HG02852 (cell line): ENCODE data around the gene UBXN11.
A peak's percentile ranks its signal among the peaks of the same experiment; 100 is the strongest.

Experiments used
- ATAC-seq: cut with Tn5 transposase; IDR thresholded peaks from one replicate; pipeline ENCODE4 v1.9.1; 2021; ENCODE audit warnings: mild to moderate bottlenecking, moderate library complexity; ENCODE audit not compliant: unreplicated experiment

The UBXN11 gene

GRCh38 chr1:26306290-26307229 is at the start of gene UBXN11:
TSS of gene UBXN11 (minus strand) at chr1:26306636. CDS start at chr1:26302883, 3,753 bp downstream.
- ATAC-seq: peak; percentile 98

DNA sequence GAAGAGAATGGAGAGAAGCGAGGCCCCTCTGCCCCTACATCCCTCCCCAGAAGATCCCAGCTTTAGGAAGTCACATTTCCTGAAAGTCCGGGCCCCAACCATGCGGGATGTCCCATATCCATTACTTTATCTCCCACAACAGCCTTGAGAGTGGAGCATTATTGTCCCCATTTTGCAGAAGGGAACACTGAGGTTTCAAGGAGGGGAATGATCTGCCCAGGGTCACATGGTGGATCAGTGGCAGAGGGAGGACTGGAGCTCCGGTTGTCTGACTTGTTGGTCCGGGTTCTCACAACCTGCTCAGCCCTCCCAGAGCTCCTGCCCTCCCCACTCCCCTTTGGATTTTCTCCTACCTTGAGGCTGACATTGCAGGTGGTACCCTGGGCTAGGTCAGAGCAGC is 49.7 kb upstream of the UBXN11 start:
- ATAC-seq: no peak

GRCh38 chr1:26354972-26355371 is 48.5 kb upstream of the UBXN11 start:
- no peak for ATAC-seq

GRCh38 chr1:26353976-26354820 is 47.8 kb upstream of the UBXN11 start, which contains the start of gene CRYBG2:
TSS of gene CRYBG2 (minus strand) at chr1:26354130. CDS start at chr1:26346657, 7,473 bp downstream.
- no peak for ATAC-seq

GRCh38 chr1:26353210-26353859 is 46.9 kb upstream of the UBXN11 start:
- ATAC-seq: no peak

DNA sequence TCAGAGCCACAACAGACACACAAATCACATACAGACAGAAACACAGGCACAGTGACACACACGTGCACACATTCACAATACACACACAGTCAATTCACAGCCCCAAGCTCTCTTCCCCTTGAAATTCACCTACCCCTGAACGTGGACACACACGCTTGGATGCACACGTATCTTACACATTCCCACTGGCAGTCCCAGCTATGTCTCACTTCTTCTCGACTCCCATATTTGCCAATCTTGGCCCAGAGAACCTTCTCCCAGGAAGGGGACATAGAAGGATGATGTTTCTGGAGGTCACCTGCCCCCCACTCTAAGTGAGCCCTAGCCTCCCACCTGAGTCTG is 45.9 kb upstream of the UBXN11 start:
- no peak for ATAC-seq

DNA sequence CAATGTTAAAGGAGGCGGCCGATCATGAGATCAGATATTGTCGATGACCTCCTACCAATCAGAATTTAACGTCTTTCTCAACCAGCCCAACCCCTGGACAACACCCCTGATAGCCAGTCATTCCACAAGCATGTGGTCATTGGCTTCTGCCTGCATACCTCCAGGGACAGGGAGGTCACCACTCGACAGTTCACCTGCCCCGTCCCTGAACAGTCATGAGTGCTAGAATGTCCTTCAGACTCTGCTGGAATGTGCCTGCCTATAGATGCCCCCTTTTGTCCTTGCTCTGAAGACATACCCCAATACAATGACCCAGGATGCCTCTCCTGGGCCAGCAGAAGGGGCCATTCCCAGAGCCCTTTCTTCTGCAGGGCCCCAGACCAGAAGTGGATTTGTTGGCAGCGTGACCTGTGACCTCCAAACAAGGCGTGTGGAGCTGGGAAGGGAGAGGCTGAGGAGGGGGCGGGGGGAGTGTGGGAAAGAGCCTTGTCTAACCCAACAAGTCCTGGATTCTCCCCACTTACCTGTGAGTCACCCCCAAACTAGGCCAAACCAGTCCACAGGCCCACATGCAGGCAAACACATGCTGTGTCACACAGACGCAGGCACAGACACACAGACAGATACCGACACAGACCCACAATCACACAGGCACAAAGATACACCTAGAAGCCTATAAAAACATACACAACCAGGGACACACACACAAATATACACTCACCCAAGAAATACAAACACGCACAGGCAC is 45.3 kb upstream of the UBXN11 start:
- no peak for ATAC-seq

DNA sequence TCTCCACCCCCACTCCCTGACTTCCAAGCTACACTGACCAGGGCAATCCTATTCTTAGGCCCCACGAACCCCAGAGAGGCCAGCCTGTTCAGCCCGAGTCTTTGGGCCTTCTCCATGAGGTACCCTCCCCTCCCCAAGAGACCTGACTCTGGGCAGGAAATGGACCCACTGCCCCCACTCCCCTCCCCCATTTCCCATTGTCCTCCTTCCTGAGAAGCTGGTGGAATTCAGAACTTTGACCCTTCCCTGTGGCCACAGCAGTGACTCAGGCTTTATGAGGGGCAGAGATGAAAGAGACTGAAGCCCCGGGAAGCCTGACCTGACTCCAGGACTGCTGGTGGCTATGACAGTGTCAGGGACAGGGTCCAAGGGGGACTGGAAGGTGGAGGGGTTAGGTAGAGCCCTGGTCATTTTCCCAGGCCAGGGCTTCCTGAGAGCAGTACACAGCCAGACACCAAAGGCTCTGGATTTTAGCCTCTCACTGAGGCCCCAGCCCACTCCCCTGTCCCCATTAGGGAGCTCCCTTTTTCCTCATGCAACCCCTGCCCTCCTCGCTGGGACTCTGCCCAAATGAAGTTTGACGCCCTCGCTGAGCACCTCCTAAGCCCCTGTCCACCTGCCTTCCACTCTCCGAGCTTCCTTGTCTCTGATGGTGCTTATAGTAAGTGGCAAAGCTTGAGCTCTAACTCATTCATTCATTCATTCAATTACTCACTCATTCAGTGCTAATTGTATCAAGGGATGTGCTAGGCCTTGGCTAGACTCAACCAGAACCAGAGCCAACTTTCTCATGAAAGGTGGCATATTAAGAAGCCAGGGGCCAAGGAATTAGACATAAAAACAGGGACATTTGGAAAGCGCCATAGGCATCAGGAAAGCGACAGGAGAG is 44.5 kb upstream of the UBXN11 start:
- no peak for ATAC-seq

- ATAC-seq: no peak
Measured at GRCh38 chr1:26350343-26350700, 43.9 kb upstream of the UBXN11 start.

DNA sequence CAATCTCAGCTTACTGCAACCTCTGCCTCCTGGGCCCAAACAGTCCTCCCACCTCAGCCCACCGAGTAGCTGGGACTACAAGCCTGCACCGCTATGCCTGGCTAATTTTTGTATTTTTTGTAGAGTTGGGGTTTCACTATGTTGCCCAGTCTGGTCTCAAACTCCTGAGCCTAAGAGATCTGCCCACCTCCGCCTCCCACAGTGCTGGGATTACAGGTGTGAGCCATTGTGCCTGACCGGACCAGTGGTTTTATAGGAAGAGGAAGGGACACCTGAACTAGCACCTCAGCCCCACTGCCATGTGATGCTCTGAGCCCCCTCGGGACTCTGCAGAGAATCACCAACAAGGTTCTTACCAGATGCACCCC is 43.4 kb upstream of the UBXN11 start:
- ATAC-seq: no peak

- ATAC-seq: no peak
Measured at GRCh38 chr1:26349188-26349876, 42.9 kb upstream of the UBXN11 start.

DNA sequence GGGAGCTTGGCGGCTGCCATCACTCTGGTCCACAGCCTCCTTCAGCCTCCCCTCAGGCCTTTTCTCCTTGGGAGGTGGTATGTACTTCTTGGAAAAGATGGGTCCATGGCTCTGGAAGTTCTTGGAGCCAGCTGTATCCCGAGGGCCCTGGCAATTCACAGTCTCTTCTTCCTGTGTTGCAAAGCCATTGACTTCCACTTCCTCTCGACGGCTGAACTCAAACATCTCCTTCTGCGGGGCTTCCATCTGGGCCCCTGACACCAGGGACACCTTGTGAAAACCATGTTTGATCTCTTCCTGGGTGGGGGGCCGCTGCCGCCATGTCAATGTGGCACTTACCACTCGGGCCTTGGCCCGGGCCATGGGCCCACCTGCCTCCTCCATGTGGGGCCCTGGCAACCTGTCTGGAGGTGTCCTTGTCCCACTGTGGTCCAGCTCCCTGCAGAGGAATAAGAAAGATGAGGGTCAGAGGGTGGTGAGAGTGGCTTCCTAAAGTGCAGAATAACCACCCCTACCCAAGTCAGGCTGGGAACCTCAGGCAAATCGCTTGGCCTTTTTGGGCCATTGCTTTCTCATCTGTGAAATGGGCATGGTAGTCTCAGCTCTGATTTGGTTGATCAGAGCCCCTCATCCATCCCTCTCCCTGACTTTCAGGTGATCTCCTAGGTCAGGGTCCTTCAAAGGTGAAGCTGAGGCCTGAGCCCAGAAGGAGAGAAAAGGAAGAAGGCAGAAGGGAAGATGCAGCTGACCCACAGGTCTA is 40.0 kb upstream of the UBXN11 start:
- no peak for ATAC-seq

GRCh38 chr1:26345718-26346117 is 39.3 kb upstream of the UBXN11 start:
- ATAC-seq: no peak

DNA sequence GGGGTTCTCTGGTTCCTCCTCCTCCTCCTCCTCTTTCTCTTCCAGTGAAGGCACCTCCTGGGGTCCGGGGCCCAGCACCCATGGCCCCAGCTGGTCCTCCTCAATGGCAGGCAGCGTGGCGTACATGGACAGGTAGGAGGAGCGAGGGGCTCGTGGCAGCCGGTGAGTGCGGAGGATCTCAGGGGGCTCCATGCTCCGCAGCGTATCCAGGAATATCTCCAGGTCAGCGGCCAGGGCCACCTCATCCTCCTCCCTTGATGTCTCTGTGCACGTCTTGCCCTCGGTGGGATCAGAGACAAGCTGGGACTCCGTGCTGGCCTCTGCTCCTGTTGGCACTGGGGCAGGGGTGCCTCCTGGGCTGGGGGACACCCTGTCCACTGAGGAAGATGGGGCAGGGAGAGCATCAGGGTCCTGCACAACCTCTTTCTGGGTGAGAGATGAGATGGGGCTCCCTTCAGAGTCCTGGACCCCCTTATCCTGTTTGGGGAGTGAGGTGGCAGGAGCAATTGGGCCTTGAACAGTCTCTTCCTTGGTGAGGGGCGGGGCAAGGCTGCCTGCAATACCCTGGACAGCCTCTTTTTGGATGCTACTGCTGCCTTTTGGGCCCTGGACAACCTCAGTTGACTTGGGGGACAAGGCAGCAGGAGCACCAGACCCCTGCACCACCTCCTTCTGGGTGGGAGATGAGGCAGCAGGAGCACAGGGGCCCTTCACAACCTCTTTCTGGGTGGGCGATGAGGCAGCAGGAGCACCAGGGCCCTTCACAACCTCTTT is 37.9 kb upstream of the UBXN11 start:
- ATAC-seq: no peak

- no peak for ATAC-seq
Measured at GRCh38 chr1:26340047-26340481, 33.6 kb upstream of the UBXN11 start.

DNA sequence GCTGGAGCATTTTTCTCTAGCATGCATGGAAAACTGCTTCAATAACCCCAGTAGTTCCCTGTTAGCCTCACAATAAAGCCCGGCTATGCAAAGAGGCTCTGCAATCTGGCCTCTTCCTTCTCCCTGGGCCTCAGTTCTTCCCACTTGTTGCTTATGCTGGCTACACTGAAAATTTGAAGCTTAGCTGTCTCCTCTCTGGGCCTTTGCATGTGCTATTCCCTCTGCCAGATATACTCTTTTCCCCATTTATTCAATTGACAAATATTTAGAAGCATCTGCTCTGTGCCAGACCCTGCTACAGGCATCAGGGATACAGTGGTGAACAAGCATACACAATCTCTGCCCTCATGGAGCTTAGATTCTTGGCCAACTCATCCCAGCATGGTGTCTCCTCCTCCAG is 32.2 kb upstream of the UBXN11 start:
- no peak for ATAC-seq

GRCh38 chr1:26337625-26338024 is 31.2 kb upstream of the UBXN11 start:
- ATAC-seq: no peak

GRCh38 chr1:26337206-26337535 is 30.7 kb upstream of the UBXN11 start:
- ATAC-seq: no peak
